Adrenal gland (tissue), 5 donors: ENCODE results near the gene ATP6V0B.

ENCODE experiments used
- POLR2A ChIP-seq, 2 donors: fragments of 450-650 bp; IDR thresholded peaks; one replicate each; pipeline ENCODE4 v1.6.1; 2017; ENCODE audit warnings: antibody characterized with exemption in 2 of 2, mild to moderate bottlenecking in 2 of 2, moderate library complexity in 1 of 2
- TF ChIP-seq, protein P1 (sequence below), 6 experiments: fragments of 450-650 bp in 4 of 6; fragments of 200-600 bp in 2 of 6; sonication (generic) in 1 of 6; IDR thresholded peaks; 1 replicate in 5 of 6; 2 replicates in 1 of 6; pipeline versions ENCODE4 v1.5.1 to v1.8.0; 2016 to 2021; ENCODE audit warnings: antibody characterized with exemption in 6 of 6, mild to moderate bottlenecking in 2 of 6, moderate library complexity in 1 of 6
- donor health status: DM: no; HTN: no; CAD: no.

DNA sequence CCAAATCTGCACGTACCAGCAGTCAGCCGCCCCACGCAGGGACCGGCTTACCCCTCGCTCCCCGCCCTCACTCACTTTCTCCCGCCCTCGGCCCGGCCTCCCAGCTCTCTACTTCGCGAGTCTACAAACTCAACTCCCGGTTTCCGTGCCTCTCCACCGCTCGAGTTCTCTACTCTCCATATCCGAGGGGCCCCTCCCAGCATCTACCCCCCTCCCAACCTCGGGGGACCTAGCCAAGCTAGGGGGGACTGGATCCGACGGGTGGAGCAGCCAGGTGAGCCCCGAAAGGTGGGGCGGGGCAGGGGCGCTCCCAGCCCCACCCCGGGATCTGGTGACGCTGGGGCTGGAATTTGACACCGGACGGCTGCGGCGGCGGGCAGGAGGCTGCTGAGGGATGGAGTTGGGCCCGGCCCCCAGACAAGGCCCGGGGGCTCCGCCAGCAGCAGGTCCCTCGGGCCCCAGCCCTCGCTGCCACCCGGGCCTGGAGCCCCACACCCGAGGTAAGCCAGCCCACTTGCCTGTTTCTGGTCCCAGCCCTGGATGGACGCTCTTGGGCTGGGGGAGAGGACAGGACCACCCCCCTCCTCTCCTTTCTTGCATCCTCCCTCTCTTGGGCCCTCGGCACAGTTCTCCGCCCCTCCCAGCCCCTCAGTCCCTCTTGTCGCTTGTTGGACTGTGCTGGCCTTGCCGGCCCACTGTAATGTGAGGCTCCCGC lies 41.2 kb upstream of the ATP6V0B start, which contains the start of gene ARTN:
- TF ChIP-seq, protein P1, sequence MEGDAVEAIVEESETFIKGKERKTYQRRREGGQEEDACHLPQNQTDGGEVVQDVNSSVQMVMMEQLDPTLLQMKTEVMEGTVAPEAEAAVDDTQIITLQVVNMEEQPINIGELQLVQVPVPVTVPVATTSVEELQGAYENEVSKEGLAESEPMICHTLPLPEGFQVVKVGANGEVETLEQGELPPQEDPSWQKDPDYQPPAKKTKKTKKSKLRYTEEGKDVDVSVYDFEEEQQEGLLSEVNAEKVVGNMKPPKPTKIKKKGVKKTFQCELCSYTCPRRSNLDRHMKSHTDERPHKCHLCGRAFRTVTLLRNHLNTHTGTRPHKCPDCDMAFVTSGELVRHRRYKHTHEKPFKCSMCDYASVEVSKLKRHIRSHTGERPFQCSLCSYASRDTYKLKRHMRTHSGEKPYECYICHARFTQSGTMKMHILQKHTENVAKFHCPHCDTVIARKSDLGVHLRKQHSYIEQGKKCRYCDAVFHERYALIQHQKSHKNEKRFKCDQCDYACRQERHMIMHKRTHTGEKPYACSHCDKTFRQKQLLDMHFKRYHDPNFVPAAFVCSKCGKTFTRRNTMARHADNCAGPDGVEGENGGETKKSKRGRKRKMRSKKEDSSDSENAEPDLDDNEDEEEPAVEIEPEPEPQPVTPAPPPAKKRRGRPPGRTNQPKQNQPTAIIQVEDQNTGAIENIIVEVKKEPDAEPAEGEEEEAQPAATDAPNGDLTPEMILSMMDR (IDR thresholded peaks at IDR 0.05): no peak
- TF ChIP-seq POLR2A (IDR thresholded peaks at IDR 0.05): no peak
